HG03045 (cell line): Measurements from ENCODE around the gene CALB2.

ENCODE experiments used
- ATAC-seq: cut with Tn5 transposase; IDR thresholded peaks from one replicate; pipeline ENCODE4 v1.9.1; 2021; ENCODE audit warnings: mild to moderate bottlenecking, moderate library complexity; ENCODE audit not compliant: unreplicated experiment

Gene CALB2

GRCh38 chr16:71424626-71425025 is 66.1 kb downstream of the CALB2 start:
- ATAC-seq = no peak

- no peak for ATAC-seq
Observed at GRCh38 chr16:71425746-71426068, 67.2 kb downstream of the CALB2 start.

GRCh38 chr16:71426069-71426879 is 67.8 kb downstream of the CALB2 start:
- peak; percentile 61 for ATAC-seq

GRCh38 chr16:71426880-71427615 is 68.5 kb downstream of the CALB2 start:
- ATAC-seq = peak; percentile 20

GRCh38 chr16:71428385-71428784 is 69.9 kb downstream of the CALB2 start:
- ATAC-seq = no peak

- ATAC-seq = no peak
Observed at GRCh38 chr16:71428883-71429282, 70.4 kb downstream of the CALB2 start.

- ATAC-seq = no peak
Observed at GRCh38 chr16:71429581-71429980, 71.1 kb downstream of the CALB2 start.

GRCh38 chr16:71430744-71431143 is 72.2 kb downstream of the CALB2 start:
- ATAC-seq = no peak

- ATAC-seq = no peak
Observed at GRCh38 chr16:71431176-71431575, 72.7 kb downstream of the CALB2 start.

- no peak for ATAC-seq
Observed at GRCh38 chr16:71431991-71432390, 73.5 kb downstream of the CALB2 start.

GRCh38 chr16:71432906-71433305 is 74.4 kb downstream of the CALB2 start:
- ATAC-seq = no peak

- no peak for ATAC-seq
Observed at GRCh38 chr16:71436473-71436872, 78.0 kb downstream of the CALB2 start.

- no peak for ATAC-seq
Observed at GRCh38 chr16:71439523-71439922, 81.0 kb downstream of the CALB2 start.
